Fibroblast of lung (primary cell): ENCODE results near the gene AMBP.

Experiments
- EZH2 ChIP-seq: IDR thresholded peaks from 2 replicates; pipeline ENCODE4 v1.5.1; 2012; ENCODE audit warnings: low read length, control low read depth, mild to moderate bottlenecking; ENCODE audit errors: missing control alignments
- TF ChIP-seq, protein P1 (sequence below), 2 donors: IDR thresholded peaks in 1 of 2; conservative IDR thresholded peaks in 1 of 2; 1 replicate in 1 of 2; 2 replicates in 1 of 2; pipeline ENCODE4 v1.5.1; 2011 to 2012; ENCODE audit warnings: low read length in 2 of 2, control low read depth in 1 of 2, inconsistent platforms in 1 of 2, low read depth in 1 of 2, mild to moderate bottlenecking in 1 of 2

DNA sequence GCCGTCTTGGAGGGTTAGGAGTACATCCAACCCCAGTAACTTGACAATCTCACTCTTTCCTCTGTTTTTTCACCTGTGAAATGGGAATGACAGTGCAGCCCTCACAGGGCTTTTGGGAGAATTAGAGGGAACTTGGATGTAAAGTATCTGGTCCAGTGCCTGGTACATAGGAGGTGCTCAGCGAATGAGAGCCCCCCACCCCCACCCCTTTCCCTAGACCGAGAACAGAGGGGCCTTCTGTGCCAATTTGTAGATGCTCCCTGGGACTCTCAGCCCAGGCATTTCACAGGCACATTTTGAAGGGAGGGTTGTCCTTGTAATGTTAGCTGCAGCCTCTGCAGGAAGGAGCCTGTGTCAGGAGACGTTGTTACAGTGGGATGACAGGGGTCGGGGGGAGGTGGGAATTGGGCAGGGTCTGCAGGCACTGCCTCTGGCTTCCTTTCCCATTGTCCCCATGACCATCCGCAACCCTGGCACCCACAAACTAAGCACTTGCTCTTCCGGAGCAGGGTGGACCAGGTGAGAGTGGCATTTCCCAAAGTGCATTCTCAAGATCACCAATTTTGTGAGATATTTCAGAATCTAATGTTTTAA, 47.0 kb downstream of the AMBP start:
- TF ChIP-seq, protein P1, sequence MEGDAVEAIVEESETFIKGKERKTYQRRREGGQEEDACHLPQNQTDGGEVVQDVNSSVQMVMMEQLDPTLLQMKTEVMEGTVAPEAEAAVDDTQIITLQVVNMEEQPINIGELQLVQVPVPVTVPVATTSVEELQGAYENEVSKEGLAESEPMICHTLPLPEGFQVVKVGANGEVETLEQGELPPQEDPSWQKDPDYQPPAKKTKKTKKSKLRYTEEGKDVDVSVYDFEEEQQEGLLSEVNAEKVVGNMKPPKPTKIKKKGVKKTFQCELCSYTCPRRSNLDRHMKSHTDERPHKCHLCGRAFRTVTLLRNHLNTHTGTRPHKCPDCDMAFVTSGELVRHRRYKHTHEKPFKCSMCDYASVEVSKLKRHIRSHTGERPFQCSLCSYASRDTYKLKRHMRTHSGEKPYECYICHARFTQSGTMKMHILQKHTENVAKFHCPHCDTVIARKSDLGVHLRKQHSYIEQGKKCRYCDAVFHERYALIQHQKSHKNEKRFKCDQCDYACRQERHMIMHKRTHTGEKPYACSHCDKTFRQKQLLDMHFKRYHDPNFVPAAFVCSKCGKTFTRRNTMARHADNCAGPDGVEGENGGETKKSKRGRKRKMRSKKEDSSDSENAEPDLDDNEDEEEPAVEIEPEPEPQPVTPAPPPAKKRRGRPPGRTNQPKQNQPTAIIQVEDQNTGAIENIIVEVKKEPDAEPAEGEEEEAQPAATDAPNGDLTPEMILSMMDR (conservative IDR thresholded peaks at IDR 0.05 in 1 of 2, IDR thresholded peaks at IDR 0.05 in 1 of 2; ENCODE audit: low read depth in 1 of 2, low read length in 2 of 2), result no peak
- TF ChIP-seq EZH2, result no peak
